AG10803 (cell line): ENCODE data around the gene RPRD1B.

Experiments
- DNase-seq: peaks from one replicate; pipeline ENCODE4 v3.0.0; 2010; ENCODE audit warnings: low read depth
- H3K4me3 ChIP-seq: 2 replicates; pipeline ENCODE4 v1.5.1; 2011; ENCODE audit warnings: mild to moderate bottlenecking, low read length, control low read depth
- CTCF ChIP-seq: conservative IDR thresholded peaks from 2 replicates; pipeline ENCODE4 v1.5.1; 2011; ENCODE audit warnings: mild to moderate bottlenecking, low read length, control low read depth, inconsistent platforms

Gene RPRD1B

GRCh38 chr20:38139156-38139912 lies 105.8 kb downstream of the RPRD1B start:
- no peak for DNase-seq
- no peak for TF ChIP-seq CTCF
- no peak overlapping the region for H3K4me3 ChIP-seq

DNA sequence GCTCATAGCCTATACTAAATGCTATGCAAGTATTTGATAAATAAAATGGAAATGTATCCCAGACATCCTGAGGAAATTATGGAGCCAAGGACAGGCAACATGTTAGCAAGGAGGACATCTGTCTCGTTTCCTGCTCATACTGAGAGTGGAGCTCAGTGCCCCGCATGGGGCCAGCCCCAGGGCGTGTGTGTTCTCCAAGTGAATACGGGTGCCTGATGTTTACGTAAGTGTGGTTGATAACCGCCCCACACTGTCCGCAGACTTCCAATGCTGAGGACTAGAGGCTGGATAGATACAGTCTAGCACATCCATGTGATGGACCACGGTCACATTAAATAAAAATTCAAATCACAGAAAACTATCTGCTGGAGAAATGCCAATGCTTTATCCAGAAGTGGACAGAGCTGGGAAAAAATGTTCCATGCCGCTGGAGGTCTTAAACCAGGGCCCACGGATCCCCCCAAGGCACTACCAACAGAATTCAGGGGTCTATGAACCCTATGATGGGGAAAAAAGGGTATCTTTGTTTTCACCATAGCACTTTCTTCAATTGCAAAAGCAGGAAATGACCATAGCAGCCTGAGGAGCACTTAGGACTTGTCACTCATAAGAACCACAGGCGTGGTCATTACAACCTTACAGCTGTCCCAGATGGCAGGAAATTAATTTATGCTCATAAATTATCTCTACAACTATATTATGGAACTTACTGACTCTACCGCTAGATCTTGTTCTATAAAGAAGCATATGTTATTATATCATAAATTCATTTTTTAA lies 106.6 kb downstream of the RPRD1B start:
- no peak for DNase-seq
- no peak for TF ChIP-seq CTCF
- no peak overlapping the region for H3K4me3 ChIP-seq

DNA sequence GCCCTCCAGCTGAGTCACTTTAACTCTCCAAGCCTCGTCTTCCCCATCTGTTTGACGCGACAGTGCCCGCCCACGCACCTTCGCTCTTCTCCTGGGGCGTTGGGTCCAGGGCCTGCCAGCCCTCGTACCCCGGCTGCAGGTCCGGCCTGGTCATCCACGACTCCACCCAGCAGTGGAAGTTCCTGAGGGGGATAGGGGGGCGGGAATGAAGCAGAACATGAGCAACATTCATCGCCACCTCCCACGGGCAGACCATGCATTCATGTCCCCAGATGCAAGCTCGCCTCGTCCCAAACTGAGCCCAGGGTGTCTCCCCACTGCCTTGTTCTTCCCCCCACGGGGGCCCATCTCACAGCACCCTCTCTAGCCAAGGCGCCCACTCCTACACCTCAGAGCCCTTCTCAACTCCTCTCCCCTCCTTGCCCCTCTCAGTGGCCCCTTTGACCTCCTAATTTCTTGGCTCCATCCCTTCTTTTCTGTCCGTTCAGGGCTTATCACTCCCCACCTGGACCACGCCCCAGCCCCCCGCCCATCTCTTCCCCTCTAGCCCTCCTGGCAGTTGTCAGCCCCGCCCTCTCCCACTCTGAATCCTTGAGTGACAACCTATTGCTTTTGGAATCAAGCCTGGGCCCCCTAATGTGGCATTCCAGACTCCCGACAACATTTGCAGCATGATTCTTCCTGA lies 107.8 kb downstream of the RPRD1B start:
- DNase-seq, result no peak
- TF ChIP-seq CTCF, result no peak
- no peak overlapping the region for H3K4me3 ChIP-seq
